Measurements from ENCODE around the gene PRCC. TPM values are rescaled to one million over a fixed set of nuclear protein-coding genes. Genes with fewer than 3 reads are reported as not detected.

PRCC gene
- total RNA-seq, 1 experiment from 2014 or later = 80.4 TPM

- H3K4me3 Mint-ChIP-seq (ENCODE audit: low read depth, unreplicated experiment) = no peak overlapping the region
- no peak for TF ChIP-seq CTCF (IDR thresholded peaks at IDR 0.05; ENCODE audit: unreplicated experiment)
- CTCF ChIA-PET = no interaction called here
- peaks cover 41% of the 10 kb centered on the region for H3K4me1 Mint-ChIP-seq (ENCODE audit: low read depth, unreplicated experiment)
- H3K27ac Mint-ChIP-seq (ENCODE audit: unreplicated experiment) = no peak overlapping the region
- intact Hi-C loops (cut with micrococcal nuclease; ENCODE audit: unreplicated experiment) = no loop called here
- no peak for DNase-seq
- H3K36me3 Mint-ChIP-seq (ENCODE audit: insufficient read depth, unreplicated experiment) = peaks cover 45% of the 10 kb centered on the region
- BruUV-seq (replicated peaks) = no TSS peak
- H3K27me3 Mint-ChIP-seq (ENCODE audit: unreplicated experiment) = no peaks in the 10 kb centered on the region
- no peaks in the 10 kb centered on the region for H3K9me3 Mint-ChIP-seq (ENCODE audit: low read depth, unreplicated experiment)
Observed at GRCh38 chr1:156777573-156777972, 10.2 kb downstream of the PRCC start.

- intact Hi-C loops (cut with micrococcal nuclease; ENCODE audit: unreplicated experiment) = no loop called here
- CTCF ChIA-PET = interaction anchor here (0.7 kb wide), 1 partner anchor 297 kb away, joined by 3 read pairs; no protein-coding TSS in a partner anchor
Observed at GRCh38 chr1:156781585-156782186, 14.4 kb downstream of the PRCC start.

GRCh38 chr1:156785458-156785857, 18.1 kb downstream of the PRCC start:
- BruUV-seq (replicated peaks) = no TSS peak
- H3K9me3 Mint-ChIP-seq (ENCODE audit: low read depth, unreplicated experiment) = no peaks in the 10 kb centered on the region
- no peak for DNase-seq
- TF ChIP-seq CTCF (IDR thresholded peaks at IDR 0.05; ENCODE audit: unreplicated experiment) = no peak
- H3K4me1 Mint-ChIP-seq (ENCODE audit: low read depth, unreplicated experiment) = peaks cover 10% of the 10 kb centered on the region
- H3K36me3 Mint-ChIP-seq (ENCODE audit: insufficient read depth, unreplicated experiment) = peaks cover 45% of the 10 kb centered on the region
- H3K4me3 Mint-ChIP-seq (ENCODE audit: low read depth, unreplicated experiment) = no peak overlapping the region
- intact Hi-C loops (cut with micrococcal nuclease; ENCODE audit: unreplicated experiment) = no loop called here
- CTCF ChIA-PET = interaction anchor here (0.7 kb wide), 1 partner anchor 393 kb away, joined by 3 read pairs; no protein-coding TSS in a partner anchor
- no peak overlapping the region for H3K27ac Mint-ChIP-seq (ENCODE audit: unreplicated experiment)
- no peaks in the 10 kb centered on the region for H3K27me3 Mint-ChIP-seq (ENCODE audit: unreplicated experiment)

More at GRCh38 chr1:156781585-156782186, 14.4 kb downstream of the PRCC start:
- no TSS peak for BruUV-seq (replicated peaks)
- Mint-ChIP-seq H3K27me3 (ENCODE audit: unreplicated experiment) (no peaks in the 10 kb centered on the region), H3K27ac (ENCODE audit: unreplicated experiment) (no peak overlapping the region), H3K4me3 (ENCODE audit: low read depth, unreplicated experiment) (no peak overlapping the region), H3K4me1 (ENCODE audit: low read depth, unreplicated experiment) (peaks cover 26% of the 10 kb centered on the region), H3K36me3 (ENCODE audit: insufficient read depth, unreplicated experiment) (peaks cover 45% of the 10 kb centered on the region), H3K9me3 (ENCODE audit: low read depth, unreplicated experiment) (no peaks in the 10 kb centered on the region)
- TF ChIP-seq CTCF (IDR thresholded peaks at IDR 0.05; ENCODE audit: unreplicated experiment) = no peak
- no peak for DNase-seq

- DNase-seq = no peak
- H3K27ac Mint-ChIP-seq (ENCODE audit: unreplicated experiment) = no peak overlapping the region
- H3K4me3 Mint-ChIP-seq (ENCODE audit: low read depth, unreplicated experiment) = no peak overlapping the region
- H3K9me3 Mint-ChIP-seq (ENCODE audit: low read depth, unreplicated experiment) = no peaks in the 10 kb centered on the region
- no peak for TF ChIP-seq CTCF (IDR thresholded peaks at IDR 0.05; ENCODE audit: unreplicated experiment)
- BruUV-seq (replicated peaks) = TSS peak; percentile 23
- CTCF ChIA-PET = interaction anchor here (0.6 kb wide), 1 partner anchor 1918 kb away, joined by 6 read pairs; no protein-coding TSS in a partner anchor
- H3K36me3 Mint-ChIP-seq (ENCODE audit: insufficient read depth, unreplicated experiment) = peaks cover 44% of the 10 kb centered on the region
- intact Hi-C loops (cut with micrococcal nuclease; ENCODE audit: unreplicated experiment) = no loop called here
- no peaks in the 10 kb centered on the region for H3K4me1 Mint-ChIP-seq (ENCODE audit: low read depth, unreplicated experiment)
- no peaks in the 10 kb centered on the region for H3K27me3 Mint-ChIP-seq (ENCODE audit: unreplicated experiment)
Observed at GRCh38 chr1:156786640-156787039, 19.3 kb downstream of the PRCC start.
